Tibial nerve (tissue), 4 donors: Measurements from ENCODE around the gene SPRR2B.

ENCODE experiments used
- CTCF ChIP-seq, 5 experiments: fragments of 200-600 bp in 3 of 5; fragments of 450-650 bp in 2 of 5; sonication (generic) in 3 of 5; IDR thresholded peaks; one replicate each; pipeline ENCODE4 v1.5.1; 2016 to 2019; ENCODE audit warnings: antibody characterized with exemption in 5 of 5, mild to moderate bottlenecking in 3 of 5, moderate library complexity in 2 of 5
- EP300 ChIP-seq, 2 donors: sonication (generic); formaldehyde crosslinking; IDR thresholded peaks; one replicate each; pipeline ENCODE4 v1.6.1; 2017; ENCODE audit warnings: antibody characterized with exemption in 2 of 2, mild to moderate bottlenecking in 1 of 2
- POLR2A ChIP-seq, 2 donors: fragments of 450-650 bp; IDR thresholded peaks; one replicate each; pipeline ENCODE4 v1.6.1; 2017; ENCODE audit warnings: antibody characterized with exemption in 2 of 2, mild to moderate bottlenecking in 2 of 2, moderate library complexity in 2 of 2

- TF ChIP-seq CTCF (IDR thresholded peaks at IDR 0.05) (no peak), POLR2A (IDR thresholded peaks at IDR 0.05) (no peak), EP300 (IDR thresholded peaks at IDR 0.05) (no peak)
Measured at GRCh38 chr1:153035211-153035610, 36.2 kb downstream of the SPRR2B start.
